ENCODE data around the gene SYNE2.

Gene SYNE2

DNA sequence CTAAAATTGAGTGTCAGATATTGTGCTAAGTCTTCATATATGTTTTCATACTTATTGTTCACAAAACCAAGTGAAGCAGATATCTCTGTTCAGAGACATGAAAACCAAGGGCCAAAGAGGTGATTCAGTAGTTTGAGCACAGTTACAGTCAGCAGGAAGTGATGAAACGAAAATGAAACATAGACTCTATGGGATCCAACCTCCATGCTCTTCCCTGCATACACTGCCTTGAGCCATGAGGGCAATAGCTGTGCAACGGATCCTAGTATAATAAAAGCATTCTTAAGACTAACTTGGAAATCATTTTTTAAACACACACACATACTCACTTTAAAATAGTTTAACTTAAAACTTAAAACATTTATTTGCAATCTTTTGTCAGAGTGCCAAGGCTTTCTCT is 413.4 kb downstream of the SYNE2 start:
- peaks cover 15% of the 10 kb centered on the region for H3K4me1 ChIP-seq (ENCODE audit: control insufficient read depth, low read length)
- no peaks in the 10 kb centered on the region for H3K36me3 ChIP-seq (ENCODE audit: control insufficient read depth, low read length)
- H3F3A ChIP-seq (ENCODE audit: control insufficient read depth, insufficient read depth): no peaks in the 10 kb centered on the region
- TF ChIP-seq, protein P1, sequence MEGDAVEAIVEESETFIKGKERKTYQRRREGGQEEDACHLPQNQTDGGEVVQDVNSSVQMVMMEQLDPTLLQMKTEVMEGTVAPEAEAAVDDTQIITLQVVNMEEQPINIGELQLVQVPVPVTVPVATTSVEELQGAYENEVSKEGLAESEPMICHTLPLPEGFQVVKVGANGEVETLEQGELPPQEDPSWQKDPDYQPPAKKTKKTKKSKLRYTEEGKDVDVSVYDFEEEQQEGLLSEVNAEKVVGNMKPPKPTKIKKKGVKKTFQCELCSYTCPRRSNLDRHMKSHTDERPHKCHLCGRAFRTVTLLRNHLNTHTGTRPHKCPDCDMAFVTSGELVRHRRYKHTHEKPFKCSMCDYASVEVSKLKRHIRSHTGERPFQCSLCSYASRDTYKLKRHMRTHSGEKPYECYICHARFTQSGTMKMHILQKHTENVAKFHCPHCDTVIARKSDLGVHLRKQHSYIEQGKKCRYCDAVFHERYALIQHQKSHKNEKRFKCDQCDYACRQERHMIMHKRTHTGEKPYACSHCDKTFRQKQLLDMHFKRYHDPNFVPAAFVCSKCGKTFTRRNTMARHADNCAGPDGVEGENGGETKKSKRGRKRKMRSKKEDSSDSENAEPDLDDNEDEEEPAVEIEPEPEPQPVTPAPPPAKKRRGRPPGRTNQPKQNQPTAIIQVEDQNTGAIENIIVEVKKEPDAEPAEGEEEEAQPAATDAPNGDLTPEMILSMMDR (IDR thresholded peaks at IDR 0.05; ENCODE audit: low read depth, low read length, poor library complexity, severe bottlenecking): no peak
- no peak for TF ChIP-seq EZH2phosphoT487 (IDR thresholded peaks at IDR 0.05; ENCODE audit: borderline replicate concordance, low read length)
- peak overlapping the region; percentile 23 for H3K4me2 ChIP-seq (ENCODE audit: low read length)
- H3K27ac ChIP-seq (ENCODE audit: low read depth, low read length): no peak overlapping the region
- H4K20me1 ChIP-seq (ENCODE audit: control insufficient read depth, insufficient read depth, low read depth, low read length): no peaks in the 10 kb centered on the region
- no peaks in the 10 kb centered on the region for H3K79me2 ChIP-seq (ENCODE audit: control insufficient read depth, low read length)
- no peak overlapping the region for H3K4me3 ChIP-seq (ENCODE audit: low read length)
- no peaks in the 10 kb centered on the region for H3K27me3 ChIP-seq (ENCODE audit: control insufficient read depth, low read length)
- H3K9me3 ChIP-seq (ENCODE audit: control insufficient read depth, insufficient read depth, low read length): no peaks in the 10 kb centered on the region
- no peaks in the 10 kb centered on the region for H3K9me2 ChIP-seq (replicated peaks; ENCODE audit: control insufficient read depth, low read length)

GRCh38 chr14:64272019-64272418 is 419.2 kb downstream of the SYNE2 start:
- H3K9me2 ChIP-seq (replicated peaks; ENCODE audit: control insufficient read depth, low read length): no peaks in the 10 kb centered on the region
- H3K9me3 ChIP-seq (ENCODE audit: control insufficient read depth, insufficient read depth, low read length): 0 out of 2 replicates have a peak, but pooled peaks cover 3% of the 10 kb centered on the region
- no peaks in the 10 kb centered on the region for H3F3A ChIP-seq (ENCODE audit: control insufficient read depth, insufficient read depth)
- no peaks in the 10 kb centered on the region for H4K20me1 ChIP-seq (ENCODE audit: control insufficient read depth, insufficient read depth, low read depth, low read length)
- no peaks in the 10 kb centered on the region for H3K79me2 ChIP-seq (ENCODE audit: control insufficient read depth, low read length)
- no peak overlapping the region for H3K27ac ChIP-seq (ENCODE audit: low read depth, low read length)
- TF ChIP-seq, protein P1 (IDR thresholded peaks at IDR 0.05; ENCODE audit: low read depth, low read length, poor library complexity, severe bottlenecking): no peak
- TF ChIP-seq EZH2phosphoT487 (IDR thresholded peaks at IDR 0.05; ENCODE audit: borderline replicate concordance, low read length): no peak
- no peaks in the 10 kb centered on the region for H3K36me3 ChIP-seq (ENCODE audit: control insufficient read depth, low read length)
- no peak overlapping the region for H3K4me2 ChIP-seq (ENCODE audit: low read length)
- no peak overlapping the region for H3K4me3 ChIP-seq (ENCODE audit: low read length)
- H3K27me3 ChIP-seq (ENCODE audit: control insufficient read depth, low read length): no peaks in the 10 kb centered on the region
- H3K4me1 ChIP-seq (ENCODE audit: control insufficient read depth, low read length): peaks cover 3% of the 10 kb centered on the region
